ENCODE results near the gene RBM41. TPM values are rescaled to one million over a fixed set of nuclear protein-coding genes. Genes with fewer than 3 reads are reported as not detected.

RBM41 gene
- total and polyA plus RNA-seq, 9 of the 15 experiments (the other 6 are each of a cell fraction or from before 2014, with no cell fraction given): 11.6 to 51.8 (median 27.9) TPM

- TF ChIP-seq, protein P1, sequence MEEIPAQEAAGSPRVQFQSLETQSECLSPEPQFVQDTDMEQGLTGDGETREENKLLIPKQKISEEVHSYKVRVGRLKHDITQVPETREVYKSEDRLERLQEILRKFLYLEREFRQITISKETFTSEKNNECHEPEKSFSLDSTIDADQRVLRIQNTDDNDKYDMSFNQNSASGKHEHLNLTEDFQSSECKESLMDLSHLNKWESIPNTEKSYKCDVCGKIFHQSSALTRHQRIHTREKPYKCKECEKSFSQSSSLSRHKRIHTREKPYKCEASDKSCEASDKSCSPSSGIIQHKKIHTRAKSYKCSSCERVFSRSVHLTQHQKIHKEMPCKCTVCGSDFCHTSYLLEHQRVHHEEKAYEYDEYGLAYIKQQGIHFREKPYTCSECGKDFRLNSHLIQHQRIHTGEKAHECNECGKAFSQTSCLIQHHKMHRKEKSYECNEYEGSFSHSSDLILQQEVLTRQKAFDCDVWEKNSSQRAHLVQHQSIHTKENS (CRISPR knock-in tag; IDR thresholded peaks at IDR 0.05): no peak
- peak in 1 of 2 experiments; percentile 46; a peak in 1 of 3 replicates for TF ChIP-seq CBX3 (IDR thresholded peaks at IDR 0.05; ENCODE audit: borderline replicate concordance in 1 of 2, low read length in 2 of 2)
- TF ChIP-seq NFIC (IDR thresholded peaks at IDR 0.05): peak; percentile 17; the same call in 1 of the 2 replicates
- TF ChIP-seq, protein P2, sequence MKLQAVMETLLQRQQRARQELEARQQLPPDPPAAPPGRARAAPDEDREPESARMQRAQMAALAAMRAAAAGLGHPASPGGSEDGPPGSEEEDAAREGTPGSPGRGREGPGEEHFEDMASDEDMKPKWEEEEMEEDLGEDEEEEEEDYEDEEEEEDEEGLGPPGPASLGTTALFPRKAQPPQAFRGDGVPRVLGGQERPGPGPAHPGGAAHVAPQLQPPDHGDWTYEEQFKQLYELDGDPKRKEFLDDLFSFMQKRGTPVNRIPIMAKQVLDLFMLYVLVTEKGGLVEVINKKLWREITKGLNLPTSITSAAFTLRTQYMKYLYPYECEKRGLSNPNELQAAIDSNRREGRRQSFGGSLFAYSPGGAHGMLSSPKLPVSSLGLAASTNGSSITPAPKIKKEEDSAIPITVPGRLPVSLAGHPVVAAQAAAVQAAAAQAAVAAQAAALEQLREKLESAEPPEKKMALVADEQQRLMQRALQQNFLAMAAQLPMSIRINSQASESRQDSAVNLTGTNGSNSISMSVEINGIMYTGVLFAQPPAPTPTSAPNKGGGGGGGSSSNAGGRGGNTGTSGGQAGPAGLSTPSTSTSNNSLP (IDR thresholded peaks at IDR 0.05; ENCODE audit: borderline replicate concordance, low read depth, low read length): 0 out of 2 replicates have a peak, but pooled peaks have one; percentile 8
- peak; percentile 78; the same call in 1 of the 2 replicates for TF ChIP-seq ZNF592 (IDR thresholded peaks at IDR 0.05)
- peak; percentile 72 for TF ChIP-seq TAL1 (IDR thresholded peaks at IDR 0.05)
- TF ChIP-seq TCF3 (CRISPR knock-in tag; IDR thresholded peaks at IDR 0.05): peak; percentile 85
- peak; percentile 68 for TF ChIP-seq CBFA2T2 (conservative IDR thresholded peaks at IDR 0.05)
- peak in 1 of 2 experiments; percentile 85; a peak in 2 of 4 replicates for TF ChIP-seq RCOR1 (IDR thresholded peaks at IDR 0.05; ENCODE audit: borderline replicate concordance in 1 of 2, low read depth in 2 of 2, low read length in 2 of 2)
- TF ChIP-seq VEZF1 (CRISPR knock-in tag; IDR thresholded peaks at IDR 0.05): 0 out of 2 replicates have a peak, but pooled peaks have one; percentile 12
- TF ChIP-seq EP300 (IDR thresholded peaks at IDR 0.05; ENCODE audit: low read length): peak; percentile 92
- TF ChIP-seq, protein P3, sequence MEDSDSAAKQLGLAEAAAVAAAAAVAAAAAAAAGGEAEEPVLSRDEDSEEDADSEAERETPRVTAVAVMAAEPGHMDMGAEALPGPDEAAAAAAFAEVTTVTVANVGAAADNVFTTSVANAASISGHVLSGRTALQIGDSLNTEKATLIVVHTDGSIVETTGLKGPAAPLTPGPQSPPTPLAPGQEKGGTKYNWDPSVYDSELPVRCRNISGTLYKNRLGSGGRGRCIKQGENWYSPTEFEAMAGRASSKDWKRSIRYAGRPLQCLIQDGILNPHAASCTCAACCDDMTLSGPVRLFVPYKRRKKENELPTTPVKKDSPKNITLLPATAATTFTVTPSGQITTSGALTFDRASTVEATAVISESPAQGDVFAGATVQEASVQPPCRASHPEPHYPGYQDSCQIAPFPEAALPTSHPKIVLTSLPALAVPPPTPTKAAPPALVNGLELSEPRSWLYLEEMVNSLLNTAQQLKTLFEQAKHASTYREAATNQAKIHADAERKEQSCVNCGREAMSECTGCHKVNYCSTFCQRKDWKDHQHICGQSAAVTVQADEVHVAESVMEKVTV (CRISPR knock-in tag; IDR thresholded peaks at IDR 0.05): no peak
- TF ChIP-seq MYC (IDR thresholded peaks at IDR 0.05; ENCODE audit: low read depth, low read length): peak; percentile 65; the same call in 1 of the 2 replicates
- TF ChIP-seq MYC (CRISPR knock-in tag; IDR thresholded peaks at IDR 0.05; ENCODE audit: borderline replicate concordance, low read depth): no peak
- TF ChIP-seq PHF21A (IDR thresholded peaks at IDR 0.05; ENCODE audit: borderline replicate concordance, low read depth): 0 out of 2 replicates have a peak, but pooled peaks have one; percentile 14
- TF ChIP-seq FOXA3 (CRISPR knock-in tag; conservative IDR thresholded peaks at IDR 0.05 in 1 of 2, IDR thresholded peaks at IDR 0.05 in 1 of 2): no peak
- TF ChIP-seq ARID1B (IDR thresholded peaks at IDR 0.05): peak; percentile 90
- TF ChIP-seq RBM34 (IDR thresholded peaks at IDR 0.05; ENCODE audit: borderline replicate concordance, insufficient read depth, low read length): no peak
These were observed 34.4 kb upstream of the RBM41 start (continued) for GRCh38 chrX:107153005-107153404.

Measured in K562 (cell line).